Stimulated activated CD4-positive, alpha-beta T cell treated with anti-CD3 and anti-CD28 coated beads, Interleukin-12 subunit alpha, Interleukin-12 subunit beta, amount 100 ng/mL, for 4 hours (primary cell): Measurements from ENCODE around the gene SSB.
"Not testable (repeated sequence)": the region's sequence is repeated elsewhere in the genome, so short reads cannot be mapped to it uniquely, and the experiment has no call there.

Source experiments
- DNase-seq: peaks from one replicate; pipeline ENCODE4 v3.0.0-alpha.2; 2020

The SSB gene

GRCh38 chr2:169838743-169839489, 40.2 kb downstream of the SSB start:
- DNase-seq: no peak

DNA sequence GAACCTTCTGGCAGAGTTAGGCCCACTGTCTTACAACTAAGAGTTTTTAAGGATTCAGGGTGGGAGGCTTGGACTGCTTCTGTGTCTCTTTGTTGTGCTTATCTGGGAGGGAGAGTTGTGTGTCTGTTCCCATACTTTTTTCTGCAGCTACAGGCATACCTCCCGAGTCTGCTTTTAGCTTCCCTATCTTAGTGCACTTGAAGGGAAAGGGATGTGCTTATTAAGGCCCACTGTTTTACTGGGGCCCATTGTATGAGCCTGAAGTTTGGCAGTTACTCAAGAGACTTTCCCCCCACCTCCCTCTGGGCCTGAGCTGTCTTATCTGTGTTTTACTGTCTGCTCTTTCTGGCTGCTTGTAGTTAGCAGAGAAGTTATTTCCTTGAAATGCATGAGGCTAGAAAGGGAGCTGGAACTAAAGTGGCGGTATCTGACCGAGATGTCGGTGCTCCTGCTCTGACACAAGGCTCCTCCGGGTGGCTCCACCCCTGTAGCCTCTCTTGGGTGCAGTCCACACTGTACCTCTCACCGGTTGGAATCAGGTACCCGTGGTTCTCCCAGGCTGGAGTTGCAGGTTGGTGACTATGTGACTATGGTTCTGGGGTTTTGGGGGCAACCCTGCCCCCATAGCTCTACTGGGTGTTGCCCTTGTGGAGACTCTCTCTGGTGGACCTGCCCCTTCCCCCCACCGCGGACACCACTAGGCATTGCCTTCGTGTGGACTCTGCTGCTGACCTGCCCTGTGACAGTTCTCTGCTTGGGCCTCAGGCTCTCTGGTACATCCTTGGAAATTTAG, 41.5 kb downstream of the SSB start:
- no peak for DNase-seq

GRCh38 chr2:169840747-169841142, 42.1 kb downstream of the SSB start:
- no peak for DNase-seq

GRCh38 chr2:169841625-169842024, 43.0 kb downstream of the SSB start:
- not testable (repeated sequence) for DNase-seq

GRCh38 chr2:169845016-169845415, 46.3 kb downstream of the SSB start:
- DNase-seq: no peak

DNA sequence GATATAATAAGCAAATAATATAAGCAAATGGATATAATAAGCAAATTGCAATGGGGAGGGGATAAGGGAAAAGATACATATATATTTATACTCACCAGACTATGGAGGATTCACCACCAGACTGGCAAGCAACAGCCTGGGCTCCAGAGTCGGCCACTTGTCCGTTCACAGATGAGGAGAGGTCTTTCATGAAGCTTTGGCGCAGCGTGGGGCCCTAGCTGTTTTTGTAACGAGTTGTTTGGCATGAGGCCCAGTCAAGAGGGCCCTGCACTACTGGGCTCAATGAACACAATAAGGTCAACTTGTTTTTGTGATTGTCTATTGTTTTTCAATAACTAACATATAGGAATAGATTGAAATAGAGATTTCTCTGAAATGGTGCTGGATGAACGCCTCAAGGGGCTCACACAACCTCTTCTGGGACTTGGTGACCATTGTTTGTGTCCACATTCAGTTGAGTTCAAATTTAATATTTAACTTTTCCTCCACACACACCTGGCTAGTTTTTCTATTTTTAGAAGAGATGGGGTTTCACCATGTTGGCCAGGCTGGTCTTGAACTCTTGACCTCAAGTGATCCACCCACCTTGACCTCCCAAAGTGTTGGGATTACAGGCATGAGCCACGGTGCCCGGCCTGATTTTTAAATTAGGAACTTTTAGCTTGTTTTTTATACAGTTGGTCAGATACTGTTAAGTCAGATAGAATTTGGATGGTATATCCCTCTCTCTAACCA, 50.5 kb downstream of the SSB start:
- DNase-seq: not testable (repeated sequence)

DNA sequence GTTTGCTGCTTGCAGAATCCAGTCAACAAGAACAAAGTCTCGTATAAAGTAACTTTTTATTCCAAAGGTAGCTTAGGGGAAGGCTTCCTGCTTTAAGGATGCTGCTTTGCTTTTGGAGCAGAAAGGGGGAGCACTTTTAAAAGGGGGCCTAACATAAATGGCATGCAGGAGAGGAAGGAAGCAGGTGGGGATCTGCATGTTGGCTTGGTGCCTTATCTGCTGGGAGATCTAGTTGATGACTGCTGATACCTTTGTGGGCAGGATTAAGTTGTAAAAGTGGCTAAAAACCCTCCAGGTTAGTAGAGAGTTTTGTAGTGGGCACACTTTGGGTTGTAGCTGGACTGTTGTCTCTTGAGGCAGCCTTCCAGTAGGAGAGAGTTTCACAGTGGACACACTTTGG, 51.0 kb downstream of the SSB start:
- DNase-seq: no peak

DNA sequence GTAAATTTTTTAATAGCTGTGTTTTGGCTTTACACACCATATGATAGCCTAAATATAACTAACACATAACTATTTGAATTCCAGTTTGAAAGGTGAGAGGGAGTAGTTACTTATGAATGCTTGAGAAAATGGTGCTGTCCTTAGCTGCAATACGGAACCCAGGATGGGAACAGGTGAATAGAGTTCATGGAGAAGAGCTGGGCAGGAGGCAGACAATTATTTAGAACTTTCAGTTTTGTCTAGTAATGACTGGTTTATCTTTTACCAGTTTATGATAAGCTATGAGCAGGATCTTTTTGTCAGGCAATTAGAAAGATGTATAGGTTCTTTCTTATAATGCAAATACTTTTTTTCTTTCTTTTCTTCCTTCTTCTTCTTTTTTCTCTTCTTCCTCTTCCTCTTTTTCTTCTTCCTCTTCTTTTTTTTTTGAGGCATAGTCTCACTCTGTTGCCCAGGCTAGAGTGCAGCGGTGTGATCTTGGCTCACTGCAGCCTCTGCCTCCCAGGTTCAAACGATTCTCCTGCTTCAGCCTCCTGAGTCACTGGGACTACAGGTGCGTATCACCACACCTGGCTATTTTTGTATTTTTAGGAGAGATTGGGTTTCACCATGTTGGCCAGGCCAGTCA, 54.5 kb downstream of the SSB start:
- no peak for DNase-seq

DNA sequence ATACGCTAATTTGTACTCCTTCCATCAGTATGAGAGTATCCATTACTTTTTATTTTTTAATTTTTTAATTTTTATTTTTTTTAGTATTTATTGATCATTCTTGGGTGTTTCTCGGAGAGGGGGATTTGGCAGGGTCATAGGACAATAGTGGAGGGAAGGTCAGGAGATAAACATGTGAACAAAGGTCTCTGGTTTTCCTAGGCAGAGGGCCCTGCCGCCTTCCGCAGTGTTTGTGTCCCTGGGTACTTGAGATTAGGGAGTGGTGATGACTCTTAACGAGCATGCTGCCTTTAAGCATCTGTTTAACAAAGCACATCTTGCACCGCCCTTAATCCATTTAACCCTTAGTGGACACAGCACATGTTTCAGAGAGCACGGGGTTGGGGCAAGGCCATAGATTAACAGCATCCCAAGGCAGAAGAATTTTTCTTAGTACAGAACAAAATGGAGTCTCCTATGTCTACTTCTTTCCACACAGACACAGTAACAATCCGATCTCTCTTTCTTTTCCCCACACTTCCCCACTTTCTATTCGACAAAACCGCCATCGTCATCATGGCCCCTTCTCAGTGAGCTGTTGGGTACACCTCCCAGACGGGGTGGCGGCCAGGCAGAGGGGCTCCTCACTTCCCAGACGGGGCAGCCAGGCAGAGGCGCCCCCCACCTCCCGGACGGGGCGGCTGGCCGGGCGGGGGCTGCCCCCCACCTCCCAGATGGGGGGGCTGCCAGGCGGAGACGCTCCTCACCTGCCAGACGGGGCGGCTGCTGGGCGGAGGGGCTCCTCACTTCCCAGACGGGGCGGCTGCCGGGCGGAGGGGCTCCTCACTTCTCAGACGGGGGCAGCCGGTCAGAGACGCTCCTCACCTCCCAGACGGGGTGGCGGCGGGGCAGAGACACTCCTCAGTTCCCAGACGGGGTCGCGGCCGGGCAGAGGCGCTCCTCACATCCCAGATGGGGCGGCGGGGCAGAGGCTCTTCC, 56.9 kb downstream of the SSB start:
- DNase-seq: not testable (repeated sequence)

- DNase-seq: no peak
Observed at GRCh38 chr2:169859423-169859822, 60.8 kb downstream of the SSB start.

DNA sequence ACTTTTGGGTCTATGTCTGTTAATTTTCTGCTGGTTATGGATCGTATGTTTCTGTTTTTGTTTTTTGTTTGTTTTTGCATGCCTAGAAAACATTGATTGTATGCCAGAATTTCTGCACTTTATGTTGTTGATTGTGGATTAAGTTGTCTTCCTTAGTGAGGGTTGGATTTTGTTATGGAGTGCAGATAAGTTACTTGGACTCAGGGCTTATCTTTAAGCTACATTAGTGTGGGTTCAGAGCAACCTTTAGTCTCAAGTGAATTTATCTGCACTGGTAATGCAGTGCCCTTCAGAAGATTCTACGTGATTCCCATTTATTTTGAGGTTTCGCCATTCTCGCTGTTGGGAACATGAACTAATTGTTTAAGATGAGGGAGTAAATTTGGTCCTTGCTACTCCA, 61.5 kb downstream of the SSB start:
- DNase-seq: no peak
